OCI-LY3 (cell line): ENCODE measurements around the gene ZNF91.

ENCODE experiments used
- CTCF ChIP-seq: fragments of 200-600, 300-600 bp; sonication (generic); IDR thresholded peaks from 2 replicates; pipeline ENCODE4 v1.5.1; 2014; ENCODE audit warnings: antibody characterized with exemption, low read length, low read depth
- EZH2phosphoT487 ChIP-seq: fragments of 200-600 bp; shearing (Covaris generic); IDR thresholded peaks from 2 replicates; pipeline ENCODE4 v1.6.1; 2018; ENCODE audit warnings: antibody characterized with exemption, mixed run types, low read depth

GRCh38 chr19:23312515-23312914 is 82.8 kb downstream of the ZNF91 start:
- TF ChIP-seq CTCF (no peak), EZH2phosphoT487 (no peak)
